ENCODE results near the gene SOS2.
A peak's percentile ranks its signal among the peaks of the same experiment; 100 is the strongest.

SOS2 gene

GRCh38 chr14:50231475-50232275 is at the start of gene SOS2:
SOS2 (minus strand) TSS chr14:50231578; CDS start chr14:50231283, 295 bp downstream.
- peak; percentile 62 to 65 for DNase-seq (ENCODE audit: low read depth in 2 of 2, low spot score in 1 of 2)

- no peak for DNase-seq (ENCODE audit: low read depth in 2 of 2, low spot score in 1 of 2)
Measured at GRCh38 chr14:50272498-50272897, 41.1 kb upstream of the SOS2 start.

GRCh38 chr14:50270932-50271331 is 39.6 kb upstream of the SOS2 start:
- no peak for DNase-seq (ENCODE audit: low read depth in 2 of 2, low spot score in 1 of 2)

- DNase-seq (ENCODE audit: low read depth in 2 of 2, low spot score in 1 of 2): no peak
Measured at GRCh38 chr14:50265029-50265428, 33.7 kb upstream of the SOS2 start.

GRCh38 chr14:50263321-50263720 is 31.9 kb upstream of the SOS2 start:
- DNase-seq (ENCODE audit: low read depth in 2 of 2, low spot score in 1 of 2): no peak

GRCh38 chr14:50262865-50263264 is 31.5 kb upstream of the SOS2 start:
- no peak for DNase-seq (ENCODE audit: low read depth in 2 of 2, low spot score in 1 of 2)

GRCh38 chr14:50260511-50260910 is 29.1 kb upstream of the SOS2 start:
- no peak for DNase-seq (ENCODE audit: low read depth in 2 of 2, low spot score in 1 of 2)

- no peak for DNase-seq (ENCODE audit: low read depth in 2 of 2, low spot score in 1 of 2)
Measured at GRCh38 chr14:50260072-50260471, 28.7 kb upstream of the SOS2 start.

GRCh38 chr14:50257732-50258131 is 26.4 kb upstream of the SOS2 start:
- no peak for DNase-seq (ENCODE audit: low read depth in 2 of 2, low spot score in 1 of 2)

GRCh38 chr14:50254248-50254647 is 22.9 kb upstream of the SOS2 start:
- DNase-seq (ENCODE audit: low read depth in 2 of 2, low spot score in 1 of 2): no peak

- no peak for DNase-seq (ENCODE audit: low read depth in 2 of 2, low spot score in 1 of 2)
Measured at GRCh38 chr14:50249136-50249775, 17.9 kb upstream of the SOS2 start.

- no peak for DNase-seq (ENCODE audit: low read depth in 2 of 2, low spot score in 1 of 2)
Measured at GRCh38 chr14:50247245-50247644, 15.9 kb upstream of the SOS2 start.

GRCh38 chr14:50242566-50243310 is 11.4 kb upstream of the SOS2 start:
- DNase-seq (ENCODE audit: low read depth in 2 of 2, low spot score in 1 of 2): no peak

GRCh38 chr14:50242096-50242495 is 10.7 kb upstream of the SOS2 start:
- DNase-seq (ENCODE audit: low read depth in 2 of 2, low spot score in 1 of 2): no peak

- no peak for DNase-seq (ENCODE audit: low read depth in 2 of 2, low spot score in 1 of 2)
Measured at GRCh38 chr14:50237427-50237826, 6.0 kb upstream of the SOS2 start.

- no peak for DNase-seq (ENCODE audit: low read depth in 2 of 2, low spot score in 1 of 2)
Measured at GRCh38 chr14:50233951-50234250, 2.5 kb upstream of the SOS2 start.

GRCh38 chr14:50233166-50233950 is 2.0 kb upstream of the SOS2 start:
- DNase-seq (ENCODE audit: low read depth in 2 of 2, low spot score in 1 of 2): no peak

GRCh38 chr14:50232276-50232642 is 881 bp upstream of the SOS2 start:
- DNase-seq (ENCODE audit: low read depth in 2 of 2, low spot score in 1 of 2): no peak

- peak in 1 of 2 donors; percentile 2 for DNase-seq (ENCODE audit: low read depth in 2 of 2, low spot score in 1 of 2)
Measured at GRCh38 chr14:50230701-50231474, 490 bp downstream of the SOS2 start.

- no peak for DNase-seq (ENCODE audit: low read depth in 2 of 2, low spot score in 1 of 2)
Measured at GRCh38 chr14:50230401-50230700, 1.0 kb downstream of the SOS2 start.

- DNase-seq (ENCODE audit: low read depth in 2 of 2, low spot score in 1 of 2): no peak
Measured at GRCh38 chr14:50229681-50230080, 1.7 kb downstream of the SOS2 start.
